Ureter (tissue), 1 donor: ENCODE measurements around the gene CXCL16. TPM values are rescaled to one million over a fixed set of nuclear protein-coding genes. Genes with fewer than 3 reads are reported as not detected.
"Not testable (repeated sequence)": the region's sequence is repeated elsewhere in the genome, so short reads cannot be mapped to it uniquely, and the experiment has no call there.

ENCODE experiments used
- DNase-seq: peaks from one replicate; pipeline ENCODE4 v3.0.0-alpha.2; 2020; ENCODE audit warnings: low spot score
- total RNA-seq: library from RNA; stranded (reverse); gene quantifications from one replicate; pipeline ENCODE4 v1.2.4, GENCODE V29; 2023
- donor health status: DM: yes; HTN: yes; CAD: no.

Gene CXCL16
- total RNA-seq, 1 donor from 2014 or later = 26.8 TPM

DNA sequence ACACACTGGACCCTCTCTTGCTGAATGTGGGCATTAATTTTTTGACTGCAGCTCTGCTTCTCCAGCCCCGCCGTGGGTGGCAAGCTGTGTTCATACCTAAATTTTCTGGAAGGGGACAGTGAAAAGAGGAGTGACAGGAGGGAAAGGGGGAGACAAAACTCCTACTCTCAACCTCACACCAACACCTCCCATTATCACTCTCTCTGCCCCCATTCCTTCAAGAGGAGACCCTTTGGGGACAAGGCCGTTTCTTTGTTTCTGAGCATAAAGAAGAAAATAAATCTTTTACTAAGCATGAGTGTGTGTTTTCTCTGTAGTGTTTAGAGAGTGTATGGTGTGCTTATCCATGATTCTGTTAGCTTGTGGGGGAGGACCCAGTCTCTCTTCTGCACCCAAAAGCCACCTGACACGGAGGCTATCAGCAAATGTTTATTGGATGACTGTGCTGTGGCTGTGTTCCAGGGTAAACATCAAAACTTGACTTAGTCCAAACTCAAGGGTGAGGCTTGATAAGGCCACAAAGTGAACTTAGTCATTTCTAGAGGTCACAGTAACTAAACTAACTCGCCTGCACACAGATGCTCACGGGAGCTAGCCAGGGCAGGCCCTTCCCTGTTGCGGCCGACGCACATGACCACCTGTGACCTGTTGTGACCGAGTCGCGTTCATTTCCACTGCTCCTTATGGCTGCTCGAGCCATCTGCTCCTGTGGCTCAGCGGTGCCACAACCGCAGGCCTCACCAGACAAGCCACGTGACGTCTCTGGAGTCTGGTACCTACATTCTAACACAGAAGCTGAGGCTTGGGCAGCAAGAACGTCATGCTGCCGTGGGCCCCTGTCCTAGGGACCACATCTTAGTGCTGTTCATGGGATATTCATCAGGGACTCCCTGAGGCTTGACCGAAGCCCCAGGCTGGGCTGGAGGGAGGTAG, 18.3 kb downstream of the CXCL16 start:
- no peak for DNase-seq

DNA sequence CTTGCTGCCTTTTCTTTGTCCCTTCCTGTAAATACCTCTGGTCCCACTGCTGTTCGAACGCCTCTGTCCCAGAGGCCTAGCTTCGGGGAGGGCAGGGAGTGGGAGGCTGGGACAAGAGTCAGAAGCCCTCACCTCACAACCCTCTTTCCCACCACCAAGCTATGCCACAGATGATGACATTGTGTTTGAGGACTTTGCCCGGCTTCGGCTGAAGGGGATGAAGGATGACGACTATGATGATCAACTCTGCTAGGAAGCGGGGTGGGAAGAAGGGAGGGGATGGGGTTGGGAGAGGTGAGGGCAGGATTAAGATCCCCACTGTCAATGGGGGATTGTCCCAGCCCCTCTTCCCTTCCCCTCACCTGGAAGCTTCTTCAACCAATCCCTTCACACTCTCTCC, 18.9 kb downstream of the CXCL16 start:
- DNase-seq = no peak

DNA sequence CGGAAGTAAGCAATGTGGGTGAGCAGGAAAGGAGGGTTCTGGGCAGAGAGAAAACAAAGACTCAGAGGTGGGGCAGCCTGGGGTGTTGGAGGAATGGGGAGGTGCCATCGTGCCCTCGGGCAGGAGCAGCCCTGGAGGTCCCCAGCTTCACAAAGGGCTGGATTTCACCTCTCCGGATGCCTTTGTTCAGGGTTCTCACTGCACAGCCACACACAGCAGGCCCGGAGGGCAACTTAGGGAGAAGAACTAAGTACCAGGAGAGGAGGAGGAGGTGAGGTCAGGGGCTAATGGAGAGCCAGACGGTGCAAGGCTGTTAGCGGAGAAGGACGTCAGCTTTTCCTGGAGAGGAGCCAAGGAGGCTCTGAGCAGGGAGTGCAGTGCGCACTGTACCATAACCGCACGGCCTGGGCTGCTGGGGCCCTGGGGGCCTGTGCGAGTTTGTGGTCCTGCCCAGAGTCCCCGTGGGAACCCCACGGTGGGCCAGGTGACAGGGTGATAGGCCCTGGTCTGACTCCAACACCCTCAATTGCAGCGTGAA, 20.0 kb downstream of the CXCL16 start:
- no peak for DNase-seq

DNA sequence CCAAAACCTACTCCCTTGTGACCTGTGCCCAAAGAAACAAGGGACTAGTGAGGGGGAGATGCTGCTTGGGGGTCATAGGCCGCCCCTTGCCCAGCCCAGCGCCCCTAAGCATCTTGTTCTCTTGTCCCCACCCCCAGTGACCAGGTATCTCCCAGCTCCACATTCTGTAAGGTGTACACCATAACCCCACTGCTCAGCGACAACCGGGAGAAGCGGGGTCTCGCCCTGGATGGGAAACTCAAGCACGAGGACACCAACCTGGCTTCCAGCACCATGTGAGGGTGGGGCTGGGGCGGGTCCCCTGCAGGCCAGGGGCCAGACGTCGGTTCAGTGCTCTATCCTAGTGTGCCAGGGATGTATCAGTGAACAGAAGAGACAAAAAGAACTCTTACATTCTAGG, 20.6 kb downstream of the CXCL16 start:
- no peak for DNase-seq

DNA sequence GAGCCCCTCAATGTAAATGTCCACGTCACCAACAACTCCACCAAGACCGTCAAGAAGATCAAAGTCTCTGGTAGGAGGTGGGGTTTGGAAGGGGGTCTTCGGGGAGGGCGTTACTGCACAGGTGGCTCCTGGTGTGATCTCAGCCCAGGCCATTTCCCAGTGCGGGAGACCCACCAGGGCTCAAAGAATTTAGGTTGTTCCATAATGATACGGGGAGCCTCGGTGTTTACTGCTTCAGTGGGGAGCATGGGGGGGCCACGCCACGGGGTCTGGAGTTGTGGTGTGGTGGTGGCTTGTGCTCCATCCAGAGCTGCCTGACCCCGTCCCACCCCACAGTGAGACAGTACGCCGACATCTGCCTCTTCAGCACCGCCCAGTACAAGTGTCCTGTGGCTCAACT, 21.5 kb downstream of the CXCL16 start:
- no peak for DNase-seq

DNA sequence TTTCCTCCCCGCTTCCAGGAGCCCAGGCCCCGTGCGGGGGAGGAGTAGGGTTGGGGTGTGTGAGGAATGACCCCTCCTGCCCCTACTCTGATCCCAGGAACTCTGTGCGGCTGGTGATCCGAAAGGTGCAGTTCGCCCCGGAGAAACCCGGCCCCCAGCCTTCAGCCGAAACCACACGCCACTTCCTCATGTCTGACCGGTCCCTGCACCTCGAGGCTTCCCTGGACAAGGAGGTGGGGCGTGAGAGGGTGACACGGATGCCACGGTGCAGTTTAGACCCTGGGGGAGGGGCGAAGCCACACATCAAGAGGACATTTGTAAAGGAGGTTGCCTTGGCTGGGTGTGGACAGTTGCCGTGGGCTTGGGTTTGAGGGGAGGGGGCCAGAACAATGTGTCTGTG, 21.9 kb downstream of the CXCL16 start:
- DNase-seq = no peak

DNA sequence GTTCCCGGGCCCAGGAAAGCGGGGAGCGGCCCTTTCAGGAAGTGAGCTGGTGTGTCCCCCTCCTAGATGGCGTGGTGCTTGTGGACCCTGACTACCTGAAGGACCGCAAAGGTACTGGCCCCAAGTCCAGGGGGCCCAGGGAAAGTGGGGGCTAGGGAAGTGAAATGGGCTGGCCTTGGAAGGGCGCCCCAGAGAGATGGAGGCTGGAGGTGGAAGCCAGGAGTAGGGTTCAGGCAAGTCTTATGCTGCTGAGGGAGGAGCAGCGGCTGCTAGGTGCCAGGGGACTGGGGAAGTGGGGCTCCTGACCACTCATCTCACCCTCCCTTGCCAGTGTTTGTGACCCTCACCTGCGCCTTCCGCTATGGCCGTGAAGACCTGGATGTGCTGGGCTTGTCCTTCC, 23.6 kb downstream of the CXCL16 start:
- no peak for DNase-seq

DNA sequence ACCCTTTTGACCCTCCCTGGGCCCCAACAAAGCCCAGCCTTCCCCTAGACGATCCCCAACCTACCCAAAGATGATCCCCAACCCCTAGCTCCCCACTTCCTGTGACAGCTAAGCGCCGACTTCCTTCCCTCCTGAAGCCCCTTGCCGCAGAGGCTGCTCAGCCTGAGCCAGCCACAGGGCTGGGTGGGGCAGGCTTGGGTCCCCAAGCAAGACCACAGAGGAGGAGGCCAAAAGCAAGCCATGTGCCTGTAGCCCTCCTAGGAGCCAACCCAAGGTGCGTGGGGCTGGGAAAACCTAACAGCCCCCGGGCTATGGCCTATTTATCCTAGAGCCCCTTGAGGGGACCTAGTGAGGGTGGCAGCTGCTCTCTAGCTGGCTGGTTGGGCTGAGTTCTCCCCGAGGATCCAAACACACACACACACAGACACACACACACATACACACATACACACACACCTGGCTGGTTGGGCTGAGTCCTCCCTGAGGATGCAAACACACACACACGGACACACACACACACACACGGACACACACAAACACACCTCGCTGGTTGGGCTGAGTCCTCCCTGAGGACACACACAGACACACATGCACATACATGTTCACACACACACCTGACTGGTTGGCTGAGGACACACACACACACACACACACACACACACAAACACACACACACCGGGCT, 24.5 kb downstream of the CXCL16 start:
- DNase-seq = no peak

DNA sequence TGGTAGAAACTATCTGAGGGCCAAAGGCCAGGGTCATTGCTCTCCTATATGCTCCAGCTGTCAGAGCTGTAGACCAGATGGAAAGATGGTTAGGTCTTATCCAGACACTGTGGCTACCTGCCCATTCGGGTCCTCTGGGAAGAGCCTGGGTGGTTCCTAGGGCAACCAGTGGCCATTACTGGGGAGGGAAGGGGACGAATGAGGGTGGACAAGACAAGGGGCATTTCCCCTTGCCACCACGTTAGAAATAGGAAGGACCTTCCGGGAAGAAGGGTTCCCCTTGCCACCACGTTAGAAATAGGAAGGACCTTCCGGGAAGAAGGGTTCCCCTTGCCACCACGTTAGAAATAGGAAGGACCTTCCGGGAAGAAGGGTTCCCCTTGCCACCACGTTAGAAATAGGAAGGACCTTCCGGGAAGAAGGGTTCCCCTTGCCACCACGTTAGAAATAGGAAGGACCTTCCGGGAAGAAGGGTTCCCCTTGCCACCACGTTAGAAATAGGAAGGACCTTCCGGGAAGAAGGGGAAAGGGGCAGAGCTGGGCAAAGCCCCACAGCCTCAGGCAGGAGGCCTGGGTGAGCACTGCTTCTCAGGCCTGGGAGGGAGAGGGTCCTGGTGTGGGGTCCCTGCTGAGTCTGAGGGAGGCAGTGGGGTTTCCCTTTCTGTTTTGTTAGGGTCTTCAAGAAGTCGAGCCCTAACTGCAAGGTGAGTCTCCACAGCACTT, 25.2 kb downstream of the CXCL16 start:
- DNase-seq = not testable (repeated sequence)

DNA sequence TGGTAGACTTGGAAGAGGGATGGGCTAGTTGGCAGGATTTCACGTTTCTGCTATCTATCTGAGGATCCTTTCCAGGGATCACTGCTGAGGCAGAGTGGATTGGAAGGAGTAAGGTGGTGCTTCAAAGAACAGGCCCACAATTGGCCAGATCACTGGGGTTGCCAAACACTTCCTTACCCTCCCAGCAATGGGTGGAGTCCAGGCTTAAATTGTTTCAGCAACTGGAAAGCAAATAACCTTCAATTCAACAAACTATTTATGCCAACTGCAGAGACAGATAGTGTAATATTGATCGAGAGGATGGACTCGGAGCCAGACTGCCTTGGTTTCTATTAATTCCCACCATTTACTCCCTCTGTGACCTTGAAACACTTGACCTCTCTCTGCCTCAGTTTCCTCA, 27.2 kb downstream of the CXCL16 start:
- no peak for DNase-seq

DNA sequence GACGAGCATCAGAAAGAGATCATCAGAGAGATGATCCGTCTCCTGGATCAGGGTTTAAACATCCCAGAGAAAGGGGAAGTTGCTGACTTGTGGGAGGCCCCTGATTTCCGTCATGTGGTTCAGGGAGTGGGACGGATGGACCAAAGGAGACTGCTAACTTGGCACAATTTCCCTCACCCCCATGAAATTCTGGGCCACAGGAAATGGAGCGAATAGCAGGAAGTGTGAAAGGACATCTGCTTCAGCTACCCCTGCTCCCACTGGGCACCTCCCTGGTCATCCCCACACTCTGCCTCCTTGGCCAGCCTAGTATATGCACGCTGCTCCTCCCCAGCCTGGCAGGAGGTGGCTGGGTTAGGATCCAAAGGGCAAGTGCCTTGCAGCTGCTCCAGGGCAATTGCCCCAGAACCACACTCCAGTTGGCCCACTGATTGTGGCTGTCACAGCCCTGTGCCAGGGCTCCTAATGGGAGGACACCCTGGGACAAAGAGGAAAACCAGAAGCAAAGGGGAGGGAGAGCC, 28.0 kb downstream of the CXCL16 start:
- DNase-seq = no peak

DNA sequence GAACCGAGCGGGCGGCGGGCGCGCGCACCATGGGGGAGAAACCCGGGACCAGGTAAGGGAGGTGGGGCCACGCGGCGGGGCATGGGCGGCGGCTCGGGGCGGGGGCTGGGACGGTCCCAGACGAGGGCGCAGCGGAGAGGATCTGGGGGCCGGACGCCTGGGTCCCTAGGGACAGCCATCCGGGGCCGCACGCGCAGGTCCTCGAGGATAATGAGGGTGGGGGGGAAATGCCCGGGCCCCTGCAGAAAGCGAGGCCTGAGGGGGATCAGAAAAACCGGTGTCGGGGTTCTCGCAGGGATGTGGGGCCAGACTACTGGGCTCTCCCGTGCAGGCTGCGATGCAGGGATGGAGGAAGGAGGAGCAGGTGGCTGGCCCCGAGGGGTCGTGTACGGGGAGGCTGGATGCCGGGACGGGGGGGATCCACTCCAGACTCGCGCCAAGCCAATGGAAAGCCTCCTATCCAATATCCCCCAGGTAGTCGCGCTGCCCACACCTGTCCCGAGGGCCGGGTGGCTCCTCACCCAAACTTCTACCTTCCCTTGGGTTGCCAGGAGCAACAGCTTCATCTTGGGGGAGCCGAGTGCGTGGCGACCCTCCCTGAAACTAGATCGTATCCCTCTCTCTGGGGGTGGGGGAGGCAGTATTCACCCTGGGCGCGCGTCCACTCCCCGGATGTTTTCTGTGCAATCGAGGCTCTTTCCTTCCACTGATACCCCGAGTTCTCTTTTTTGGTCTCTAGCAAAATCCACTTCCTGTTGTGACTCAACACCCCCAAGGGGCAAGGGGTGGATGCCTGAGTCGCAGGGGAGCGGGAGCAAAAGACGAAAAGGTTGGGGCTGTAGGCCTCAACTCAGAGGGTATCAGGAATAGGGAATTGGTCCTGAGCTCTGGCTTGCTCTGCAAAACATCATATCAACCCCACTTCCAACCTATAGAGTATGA, 28.8 kb downstream of the CXCL16 start:
- no peak for DNase-seq

DNA sequence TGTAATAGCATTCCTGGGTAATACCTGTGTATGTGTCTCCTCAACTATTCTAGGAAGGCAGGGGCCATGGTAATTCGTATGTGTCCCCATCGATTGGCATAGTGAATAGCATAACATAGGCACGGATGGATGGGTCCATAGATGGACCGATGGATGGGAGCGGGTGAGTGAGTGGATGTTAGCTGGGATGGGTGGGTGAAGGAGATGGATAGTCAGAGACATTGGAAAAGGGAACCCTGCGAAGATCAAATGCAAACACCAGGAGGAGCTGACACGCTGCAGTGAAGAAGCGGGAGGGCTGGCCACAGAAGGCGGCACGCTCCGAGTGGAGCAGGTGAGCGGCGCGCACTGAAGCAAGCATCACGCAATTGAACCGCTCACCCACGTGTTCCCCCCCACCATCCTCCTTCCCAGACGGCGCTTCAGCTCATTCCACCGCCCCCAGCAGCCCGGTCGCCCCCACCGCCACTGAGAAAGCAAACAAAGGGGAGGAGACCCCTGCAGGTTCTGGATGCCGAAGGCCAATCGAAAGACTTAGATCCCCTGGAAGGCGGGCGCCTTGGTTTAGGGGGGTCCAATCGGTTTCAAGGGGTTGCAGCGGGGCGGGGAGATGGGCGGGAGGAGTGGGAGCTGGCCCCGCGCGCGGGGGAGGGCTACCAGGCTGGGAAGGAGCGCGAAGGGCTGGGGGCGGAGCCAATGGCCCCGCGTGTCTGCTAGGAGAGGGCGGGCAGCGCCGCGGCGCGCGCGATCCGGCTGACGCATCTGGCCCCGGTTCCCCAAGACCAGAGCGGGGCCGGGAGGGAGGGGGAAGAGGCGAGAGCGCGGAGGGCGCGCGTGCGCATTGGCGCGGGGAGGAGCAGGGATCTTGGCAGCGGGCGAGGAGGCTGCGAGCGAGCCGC, 29.7 kb downstream of the CXCL16 start, which contains the start of gene ARRB2:
TSS of gene ARRB2 (plus strand) at position 839 of the 899 bp plus-strand sequence. CDS start 90 bp downstream, outside the sequence.
- DNase-seq = peak; percentile 96

DNA sequence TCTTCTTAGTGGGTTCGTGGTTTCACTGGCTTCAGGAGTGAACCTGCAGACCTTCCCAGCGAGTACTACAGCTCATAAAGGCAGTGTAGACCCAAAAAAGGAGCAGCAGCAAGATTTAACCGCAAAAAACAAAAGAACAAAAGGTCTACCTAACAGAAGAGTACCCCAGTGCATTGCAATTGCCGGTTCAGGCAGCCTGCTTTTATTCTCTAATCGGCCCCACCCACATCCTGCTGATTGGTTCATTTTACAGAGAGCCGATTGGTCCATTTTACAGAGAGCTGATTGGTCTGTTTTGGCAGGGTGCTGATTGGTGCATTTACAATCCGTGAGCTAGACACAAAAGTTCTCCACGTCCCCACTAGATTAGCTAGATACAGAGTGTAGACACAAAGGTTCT, 31.3 kb downstream of the CXCL16 start:
- no peak for DNase-seq

DNA sequence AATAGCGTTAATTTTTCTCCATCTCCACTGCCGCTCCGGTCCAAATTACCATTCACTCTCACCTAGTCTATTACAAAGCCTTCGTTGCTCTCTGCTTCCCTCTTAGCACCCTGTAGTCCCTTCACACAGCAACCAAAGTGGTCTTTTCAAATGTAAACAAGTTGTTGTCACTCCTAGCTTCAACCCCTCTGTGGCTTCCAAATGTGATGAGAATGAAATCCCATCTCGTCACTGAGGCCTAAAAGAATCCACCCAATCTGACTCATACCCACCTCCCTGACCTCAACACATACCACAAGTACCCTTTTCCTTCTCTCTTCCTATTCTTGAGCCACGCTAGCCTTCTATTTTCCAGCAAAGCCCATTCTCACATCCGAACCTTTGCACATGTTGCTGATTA, 33.6 kb downstream of the CXCL16 start:
- DNase-seq = no peak

DNA sequence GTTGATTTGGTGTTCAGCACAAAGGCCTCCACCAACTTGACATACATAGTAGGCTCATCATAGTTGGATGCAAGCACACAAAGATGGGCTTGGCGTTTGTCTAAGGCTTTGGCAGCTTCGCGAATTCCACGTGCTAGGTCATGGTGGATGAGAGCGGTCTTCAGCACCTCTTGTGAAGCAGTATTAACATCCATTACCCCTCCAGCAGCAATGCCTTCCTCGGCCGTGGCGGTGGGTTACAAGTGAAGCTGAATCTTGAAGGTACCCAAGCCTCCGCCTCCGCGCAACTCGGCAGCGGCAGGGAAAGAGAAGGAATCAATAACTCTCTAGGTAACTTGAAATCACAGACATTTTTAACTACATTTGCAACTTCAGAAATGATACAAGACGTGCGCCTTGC, 34.7 kb downstream of the CXCL16 start:
- DNase-seq = no peak

DNA sequence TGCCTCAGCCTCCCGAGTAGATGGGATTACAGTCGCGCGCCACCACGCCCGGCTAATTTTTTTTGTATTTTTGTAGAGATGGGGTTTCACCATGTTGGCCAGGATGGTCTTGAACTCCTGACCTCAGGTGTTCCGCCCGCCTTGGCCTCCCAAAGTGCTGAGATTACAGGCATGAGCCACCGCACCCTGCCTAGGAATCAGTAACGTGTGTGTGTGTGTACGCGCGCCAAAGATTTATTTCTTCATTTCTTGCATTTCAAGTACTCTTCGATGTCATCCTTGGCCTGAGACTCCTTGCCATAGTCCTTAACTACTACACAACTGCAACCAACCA, 35.2 kb downstream of the CXCL16 start:
- DNase-seq = not testable (repeated sequence)

DNA sequence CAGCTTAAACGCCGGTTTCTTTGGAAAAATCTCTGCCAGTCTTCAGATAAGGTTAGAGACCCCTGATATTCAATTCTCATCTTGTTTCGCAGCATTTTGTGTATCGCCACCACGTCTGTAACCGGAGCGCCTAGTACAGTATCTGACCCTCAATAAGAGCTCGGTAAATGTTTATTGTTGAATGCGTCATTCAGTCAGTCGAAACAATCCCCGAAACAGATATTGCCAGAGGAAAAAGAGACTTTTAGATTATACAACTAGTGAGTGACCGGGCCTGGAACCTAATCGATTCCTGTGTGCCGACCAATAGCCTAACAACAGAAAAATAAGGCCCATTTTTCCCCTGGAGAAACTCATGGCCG, 36.4 kb downstream of the CXCL16 start:
- no peak for DNase-seq

DNA sequence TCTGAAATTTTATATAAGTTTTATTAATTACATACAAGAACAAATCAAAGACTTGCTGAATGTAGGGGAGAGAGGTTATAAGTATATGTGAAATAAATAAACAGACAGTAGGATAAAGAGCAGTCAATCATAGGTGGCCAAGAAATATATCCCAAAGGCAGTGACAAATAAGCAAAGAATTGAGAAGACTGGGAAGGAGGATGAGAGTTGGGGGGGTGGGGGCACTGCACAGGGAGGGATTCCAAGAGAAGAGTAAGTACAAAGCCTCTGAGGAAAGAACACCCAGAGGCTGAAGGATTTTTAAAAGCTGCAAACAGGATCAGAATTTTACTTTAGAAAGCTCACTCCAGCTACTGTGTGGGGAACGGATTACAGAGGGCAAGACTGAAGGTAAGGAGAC, 38.6 kb downstream of the CXCL16 start:
- DNase-seq = no peak
